ENCODE results near the gene LACTBL1. TPM values are rescaled to one million over a fixed set of nuclear protein-coding genes. Genes with fewer than 3 reads are reported as not detected.

LACTBL1 gene
- total RNA-seq, 1 experiment from 2014 or later: not detected

DNA sequence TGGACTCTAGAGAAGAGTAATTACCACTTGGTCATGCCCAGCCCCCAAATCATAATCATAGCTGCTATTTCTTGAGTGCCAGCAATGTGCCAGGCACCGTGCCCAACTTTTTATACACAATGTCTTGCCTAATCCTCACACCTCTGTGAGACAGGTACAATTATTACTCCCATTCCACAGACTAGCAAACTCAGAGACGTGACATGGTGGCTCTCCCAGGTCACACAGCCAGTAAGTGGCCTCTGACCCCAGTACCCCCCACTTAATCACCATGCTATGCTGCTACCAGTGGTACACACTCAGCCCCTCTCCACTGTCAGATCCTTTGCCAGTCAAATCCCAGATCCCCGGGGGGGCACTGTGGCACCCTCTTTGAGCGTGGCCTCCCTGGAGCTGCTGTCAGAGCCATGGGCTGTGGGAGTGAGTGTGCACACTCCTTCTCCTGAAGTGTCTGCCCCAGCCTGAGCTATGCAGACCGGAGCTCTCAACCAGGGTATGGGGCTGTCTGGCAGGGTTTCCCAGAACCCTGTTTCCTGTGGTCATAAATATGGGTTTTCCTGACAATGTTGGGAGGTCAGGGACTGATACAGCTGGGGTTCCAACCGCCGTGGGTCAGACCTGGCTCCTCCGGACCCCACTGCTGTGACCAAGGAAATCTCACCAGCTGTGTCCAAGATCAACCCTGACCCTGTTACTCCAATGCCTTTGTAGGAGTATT, 51.8 kb downstream of the LACTBL1 start:
- H2BK5ac ChIP-seq (ENCODE audit: insufficient read length, low read length): no peak overlapping the region
- H4K20me1 ChIP-seq (ENCODE audit: control insufficient read depth, insufficient read depth, insufficient read length): no peaks in the 10 kb centered on the region
- H3K4ac ChIP-seq (ENCODE audit: low read depth, low read length): no peak overlapping the region
- H2BK120ac ChIP-seq (ENCODE audit: low read depth, low read length, poor library complexity, severe bottlenecking): no peak overlapping the region
- no peaks in the 10 kb centered on the region for H3K79me1 ChIP-seq (ENCODE audit: insufficient read depth, low read depth, low read length, poor library complexity, severe bottlenecking)
- Mint-ChIP-seq H3K27me3 (ENCODE audit: low read depth) (no peaks in the 10 kb centered on the region; the same call in none of the 2 replicates), H3K27ac (no peak overlapping the region), H3K4me3 (no peak overlapping the region), H3K36me3 (ENCODE audit: insufficient read depth in 1 of 3, low read depth in 3 of 3) (no peaks in the 10 kb centered on the region), H3K4me1 (peaks cover 2 to 10% of the 10 kb centered on the region in 2 experiments; a peak in 2 of 4 replicates), H3K9me3 (no peaks in the 10 kb centered on the region)
- H3K9me3 ChIP-seq (ENCODE audit: control insufficient read depth, low read depth, low read length): no peaks in the 10 kb centered on the region
- H3K18ac ChIP-seq (ENCODE audit: insufficient read length, low read depth, low read length): no peak overlapping the region
- H4K5ac ChIP-seq (ENCODE audit: insufficient read length, low read depth, low read length): no peak overlapping the region
- no peak overlapping the region for H3K56ac ChIP-seq (ENCODE audit: insufficient read length, low read depth, low read length)
- no peak for DNase-seq
- no peak overlapping the region for H4K8ac ChIP-seq (replicated peaks; ENCODE audit: insufficient read length, low read depth, low read length)
- H3K23ac ChIP-seq (ENCODE audit: insufficient read length, low read depth, low read length): no peak overlapping the region
- no peak overlapping the region for H3T11ph ChIP-seq (ENCODE audit: low read length)
- no peak overlapping the region; the same call in 1 of the 2 replicates for H3K14ac ChIP-seq (ENCODE audit: insufficient read depth, low read length)
- H4K91ac ChIP-seq (ENCODE audit: insufficient read length, low read depth, low read length): no peak overlapping the region
- no peaks in the 10 kb centered on the region for H3K4me1 ChIP-seq (ENCODE audit: insufficient read depth, low read length)
- no CpG with 5 or more reads among the region's 8 CpGs for WGBS (ENCODE audit: extremely low coverage, insufficient read length, low lambda C conversion rate)
- H2BK12ac ChIP-seq (ENCODE audit: insufficient read length, low read depth, low read length): no peak overlapping the region
- no peak overlapping the region for H3K9ac ChIP-seq (ENCODE audit: extremely low read depth, insufficient read length, low read length)
- H2AFZ ChIP-seq (ENCODE audit: low read length): no peak overlapping the region
- H3K27ac ChIP-seq (ENCODE audit: insufficient read length, low read depth, low read length): no peak overlapping the region
- H3K79me2 ChIP-seq (ENCODE audit: insufficient read depth, low read length): no peaks in the 10 kb centered on the region
- no peak overlapping the region for H2AK5ac ChIP-seq (ENCODE audit: insufficient read length, low read length)
- no peak overlapping the region for H2BK15ac ChIP-seq (ENCODE audit: low read depth, low read length)
- TF ChIP-seq, protein P1, sequence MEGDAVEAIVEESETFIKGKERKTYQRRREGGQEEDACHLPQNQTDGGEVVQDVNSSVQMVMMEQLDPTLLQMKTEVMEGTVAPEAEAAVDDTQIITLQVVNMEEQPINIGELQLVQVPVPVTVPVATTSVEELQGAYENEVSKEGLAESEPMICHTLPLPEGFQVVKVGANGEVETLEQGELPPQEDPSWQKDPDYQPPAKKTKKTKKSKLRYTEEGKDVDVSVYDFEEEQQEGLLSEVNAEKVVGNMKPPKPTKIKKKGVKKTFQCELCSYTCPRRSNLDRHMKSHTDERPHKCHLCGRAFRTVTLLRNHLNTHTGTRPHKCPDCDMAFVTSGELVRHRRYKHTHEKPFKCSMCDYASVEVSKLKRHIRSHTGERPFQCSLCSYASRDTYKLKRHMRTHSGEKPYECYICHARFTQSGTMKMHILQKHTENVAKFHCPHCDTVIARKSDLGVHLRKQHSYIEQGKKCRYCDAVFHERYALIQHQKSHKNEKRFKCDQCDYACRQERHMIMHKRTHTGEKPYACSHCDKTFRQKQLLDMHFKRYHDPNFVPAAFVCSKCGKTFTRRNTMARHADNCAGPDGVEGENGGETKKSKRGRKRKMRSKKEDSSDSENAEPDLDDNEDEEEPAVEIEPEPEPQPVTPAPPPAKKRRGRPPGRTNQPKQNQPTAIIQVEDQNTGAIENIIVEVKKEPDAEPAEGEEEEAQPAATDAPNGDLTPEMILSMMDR (conservative IDR thresholded peaks at IDR 0.05): no peak
- H3K4me2 ChIP-seq (ENCODE audit: insufficient read depth, insufficient read length, low read length): no peak overlapping the region
- no peaks in the 10 kb centered on the region for H3K27me3 ChIP-seq (ENCODE audit: insufficient read depth, low read length)
- H3K23me2 ChIP-seq (ENCODE audit: insufficient read length, low read depth, low read length, poor library complexity, severe bottlenecking): no peaks in the 10 kb centered on the region
- no peak overlapping the region for H2BK20ac ChIP-seq (ENCODE audit: low read depth, low read length, poor library complexity, severe bottlenecking)
